ENCODE results near the gene PSEN2.
A peak's percentile ranks its signal among the peaks of the same experiment; 100 is the strongest.
"Not testable (repeated sequence)": the region's sequence is repeated elsewhere in the genome, so short reads cannot be mapped to it uniquely, and the experiment has no call there.

The PSEN2 gene

DNA sequence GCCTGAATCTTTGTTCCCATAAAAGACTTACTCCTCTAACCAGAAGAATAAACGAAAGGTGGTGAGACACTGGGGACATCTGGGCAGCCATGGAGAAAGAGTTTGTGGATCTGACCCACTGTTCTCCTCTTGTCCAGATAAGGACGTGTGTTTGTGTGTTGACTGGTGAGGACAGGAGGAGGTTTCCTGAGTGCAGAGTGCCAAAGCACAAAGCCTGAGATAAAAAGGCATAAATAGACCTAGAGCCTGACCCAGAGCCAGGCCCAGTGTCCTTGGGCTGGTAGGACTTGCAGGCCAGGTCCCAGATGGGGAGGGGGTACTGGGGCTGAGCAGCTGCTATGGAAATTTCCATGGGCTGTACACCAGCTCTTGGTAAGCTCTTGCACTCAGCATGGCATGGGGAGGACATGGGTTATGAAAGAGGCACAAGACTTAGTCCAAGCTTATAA is 50.1 kb downstream of the PSEN2 start:
- H3K4me3 Mint-ChIP-seq = no peak overlapping the region
- no peaks in the 10 kb centered on the region for H3K4me1 Mint-ChIP-seq
- peaks cover 8% of the 10 kb centered on the region for H3K9me3 Mint-ChIP-seq
- no peak overlapping the region for H3K27ac Mint-ChIP-seq
- no peak for TF ChIP-seq CTCF (IDR thresholded peaks at IDR 0.05)
- no peak for DNase-seq
- peaks cover 9% of the 10 kb centered on the region for H3K27me3 Mint-ChIP-seq (ENCODE audit: low read depth, poor library complexity)
- no peaks in the 10 kb centered on the region for H3K36me3 Mint-ChIP-seq (ENCODE audit: low read depth)

- Mint-ChIP-seq H3K9me3 (peaks cover 11% of the 10 kb centered on the region), H3K4me3 (no peak overlapping the region), H3K4me1 (no peaks in the 10 kb centered on the region), H3K36me3 (ENCODE audit: low read depth) (peaks cover 2% of the 10 kb centered on the region), H3K27me3 (ENCODE audit: low read depth, poor library complexity) (peaks cover 10% of the 10 kb centered on the region), H3K27ac (no peak overlapping the region)
- no peak for DNase-seq
- TF ChIP-seq CTCF (IDR thresholded peaks at IDR 0.05) = no peak
These were observed 51.1 kb downstream of the PSEN2 start for GRCh38 chr1:226921504-226921903.

DNA sequence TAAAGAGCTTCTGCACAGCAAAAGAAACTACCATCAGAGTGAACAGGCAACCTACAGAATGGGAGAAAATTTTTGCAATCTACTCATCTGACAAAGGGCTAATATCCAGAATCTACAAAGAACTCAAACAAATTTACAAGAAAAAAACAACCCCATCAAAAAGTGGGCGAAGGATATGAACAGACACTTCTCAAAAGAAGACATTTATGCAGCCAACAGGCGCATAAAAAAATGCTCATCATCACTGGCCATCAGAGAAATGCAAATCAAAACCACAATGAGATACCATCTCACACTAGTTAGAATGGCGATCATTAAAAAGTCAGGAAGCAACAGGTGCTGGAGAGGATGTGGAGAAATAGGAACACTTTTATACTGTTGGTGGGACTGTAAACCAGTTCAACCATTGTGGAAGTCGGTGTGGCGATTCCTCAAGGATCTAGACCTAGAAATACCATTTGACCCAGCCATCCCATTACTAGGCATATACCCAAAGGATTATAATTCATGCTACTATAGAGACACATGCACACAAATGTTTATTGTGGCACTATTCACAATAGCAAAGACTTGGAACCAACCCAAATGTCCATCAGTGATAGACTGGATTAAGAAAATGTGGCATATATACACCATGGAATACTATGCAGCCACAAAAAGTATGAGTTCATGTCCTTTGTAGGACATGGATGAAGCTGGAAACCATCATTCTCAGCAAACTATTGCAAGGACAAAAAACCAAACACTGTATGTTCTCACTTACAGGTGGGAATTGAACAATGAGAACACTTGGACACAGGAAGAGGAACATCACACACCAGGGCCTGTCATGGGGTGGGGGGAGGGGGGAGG is 59.1 kb downstream of the PSEN2 start:
- Mint-ChIP-seq H3K36me3 (ENCODE audit: low read depth) (peaks cover 16% of the 10 kb centered on the region), H3K9me3 (peaks cover 54% of the 10 kb centered on the region)
- not testable (repeated sequence) for DNase-seq; H3K27me3 Mint-ChIP-seq (ENCODE audit: low read depth, poor library complexity); H3K4me3 Mint-ChIP-seq; H3K4me1 Mint-ChIP-seq; H3K27ac Mint-ChIP-seq

- Mint-ChIP-seq H3K27me3 (ENCODE audit: low read depth, poor library complexity) (peaks cover 9% of the 10 kb centered on the region), H3K4me3 (no peak overlapping the region), H3K27ac (no peak overlapping the region), H3K9me3 (peaks cover 53% of the 10 kb centered on the region), H3K4me1 (peaks cover 19% of the 10 kb centered on the region), H3K36me3 (ENCODE audit: low read depth) (peaks cover 32% of the 10 kb centered on the region)
- DNase-seq = no peak
- no peak for TF ChIP-seq CTCF (IDR thresholded peaks at IDR 0.05)
These were observed 64.2 kb downstream of the PSEN2 start for GRCh38 chr1:226934483-226935237.

- no peak overlapping the region for H3K27ac Mint-ChIP-seq
- TF ChIP-seq CTCF (IDR thresholded peaks at IDR 0.05) = no peak
- peaks cover 38% of the 10 kb centered on the region for H3K9me3 Mint-ChIP-seq
- H3K36me3 Mint-ChIP-seq (ENCODE audit: low read depth) = peaks cover 32% of the 10 kb centered on the region
- no peak for DNase-seq
- H3K4me1 Mint-ChIP-seq = peaks cover 40% of the 10 kb centered on the region
- H3K4me3 Mint-ChIP-seq = peak overlapping the region; percentile 87
- H3K27me3 Mint-ChIP-seq (ENCODE audit: low read depth, poor library complexity) = peaks cover 22% of the 10 kb centered on the region
These were observed 67.7 kb downstream of the PSEN2 start for GRCh38 chr1:226937940-226938725.

Measured in nephron progenitor cell (in vitro differentiated cells).